ENCODE data around the gene CHST3.

DNA sequence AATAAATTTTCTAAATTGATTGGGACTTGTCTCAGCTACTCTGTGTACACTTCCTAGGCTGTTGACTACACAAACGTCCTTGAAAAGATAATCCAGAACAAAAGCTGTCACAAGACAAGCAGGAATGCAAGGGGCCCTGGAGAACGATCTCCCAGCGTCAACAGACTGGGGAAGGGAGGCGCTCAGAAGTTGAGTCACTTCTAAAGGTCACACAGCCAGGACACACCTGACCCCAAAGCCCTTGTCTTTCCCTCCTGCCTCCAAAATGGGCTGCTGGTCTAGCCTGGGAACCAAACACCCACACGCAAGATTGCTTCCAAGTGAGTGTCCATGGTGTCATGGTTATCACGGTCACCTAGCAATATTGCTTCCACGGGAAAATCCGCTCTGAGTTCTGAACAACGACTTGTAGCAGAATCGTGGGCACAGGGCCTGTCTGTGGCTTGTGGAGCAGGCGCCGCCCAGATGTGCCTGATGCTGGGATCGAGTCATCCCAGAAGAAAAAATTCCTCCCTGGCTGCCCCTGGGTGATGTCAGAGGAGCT, 74.3 kb downstream of the CHST3 start:
- TF ChIP-seq CTCF (conservative IDR thresholded peaks at IDR 0.05; ENCODE audit: low read depth, low read length) (no peak), EZH2 (IDR thresholded peaks at IDR 0.05; ENCODE audit: borderline replicate concordance, low read depth, low read length, poor library complexity, severe bottlenecking) (no peak)

Data from A673 (cell line).